Measurements from ENCODE around the gene EGFL7.

- no peak for TF ChIP-seq CTCF (IDR thresholded peaks at IDR 0.05)
- no peak for TF ChIP-seq ZFX (IDR thresholded peaks at IDR 0.05; ENCODE audit: borderline replicate concordance)
These were observed 41.0 kb upstream of the EGFL7 start for GRCh38 chr9:136621734-136622093.

All from 22Rv1 (cell line).